A549 treated with GW870086 at 1 μM for 4 hours (cell line): ENCODE results near the gene RECK. TPM values are rescaled to one million over a fixed set of nuclear protein-coding genes. Genes with fewer than 3 reads are reported as not detected.

ENCODE experiments used
- total RNA-seq: library from RNA; stranded (reverse); fragments of 200-300 nt; extraction: Qiagen RNA extraction; gene quantifications from 5 replicates; pipeline ENCODE4 v1.2.3, GENCODE V29; 2022; ENCODE audit warnings: low read depth

Gene RECK
- 6.3 to 7.3 TPM (median 6.5 TPM) in 5 replicates for total RNA-seq

GRCh38 chr9:36036780-36037548 is at the start of gene RECK:
TSS of gene RECK (plus strand) at chr9:36036913. CDS start at chr9:36036999, 86 bp downstream.

GRCh38 chr9:36136272-36136893 is 99.7 kb downstream of the RECK start, which contains the start of gene GLIPR2:
TSS of gene GLIPR2 (plus strand) at chr9:36136733. CDS start at chr9:36136779, 46 bp downstream.

GRCh38 chr9:36169166-36169565 is 132.5 kb downstream of the RECK start, which contains the start of gene CCIN:
TSS of gene CCIN (plus strand) at chr9:36169388. CDS start at chr9:36169503, 115 bp downstream.

Other genes with a start within 250 kb of the RECK start
- gene NPR2, start 245.3 kb upstream of the RECK start, total RNA-seq, result 4.7 to 7.4 TPM (median 5.5 TPM) in 5 replicates
- 0.35 to 0.76 TPM (median 0.64 TPM) in 5 replicates for gene SPAG8, start 224.7 kb upstream of the RECK start, total RNA-seq
- 71.0 to 115 TPM (median 94.9 TPM) in 5 replicates for gene HINT2, start 221.9 kb upstream of the RECK start, total RNA-seq
- not detected in 5 replicates for gene FAM221B, start 208.2 kb upstream of the RECK start, total RNA-seq
- 2.0 to 4.0 TPM (median 3.0 TPM) in 5 replicates for gene TMEM8B, start 207.7 kb upstream of the RECK start, total RNA-seq
- not detected in 5 replicates for gene OR13J1, start 166.5 kb upstream of the RECK start, total RNA-seq
- 0.16 to 0.32 TPM (median 0.28 TPM) in 5 replicates for gene HRCT1, start 130.7 kb upstream of the RECK start, total RNA-seq
- gene SPAAR, start 127.4 kb upstream of the RECK start, total RNA-seq, result 0.10 TPM in 1 of 5 replicates, not detected in the others
- gene OR2S2, start 78.8 kb upstream of the RECK start, total RNA-seq, result not detected in 5 replicates
- gene GLIPR2, start 99.8 kb downstream of the RECK start, total RNA-seq, result 7.7 to 11.1 TPM (median 9.4 TPM) in 5 replicates
- not detected in 5 replicates for gene CCIN, start 132.5 kb downstream of the RECK start, total RNA-seq
- 331 to 436 TPM (median 383 TPM) in 5 replicates for gene CLTA, start 154.0 kb downstream of the RECK start, total RNA-seq
- 11.6 to 17.3 TPM (median 16.6 TPM) in 5 replicates for gene GNE, start 221.5 kb downstream of the RECK start, total RNA-seq